Thyroid gland (tissue), 4 donors: ENCODE measurements around the gene ADAM30.

ENCODE experiments used
- CTCF ChIP-seq, 6 experiments: fragments of 200-600 bp in 3 of 6; fragments of 450-650 bp in 3 of 6; sonication (generic) in 3 of 6; IDR thresholded peaks; one replicate each; pipeline ENCODE4 v1.5.1; 2016 to 2019; ENCODE audit warnings: antibody characterized with exemption in 6 of 6, mild to moderate bottlenecking in 2 of 6, inconsistent platforms in 1 of 6, moderate library complexity in 1 of 6
- POLR2A ChIP-seq, 2 donors: fragments of 450-650 bp; IDR thresholded peaks; one replicate each; pipeline ENCODE4 v1.6.1; 2017; ENCODE audit warnings: antibody characterized with exemption in 2 of 2, mild to moderate bottlenecking in 2 of 2, moderate library complexity in 1 of 2

DNA sequence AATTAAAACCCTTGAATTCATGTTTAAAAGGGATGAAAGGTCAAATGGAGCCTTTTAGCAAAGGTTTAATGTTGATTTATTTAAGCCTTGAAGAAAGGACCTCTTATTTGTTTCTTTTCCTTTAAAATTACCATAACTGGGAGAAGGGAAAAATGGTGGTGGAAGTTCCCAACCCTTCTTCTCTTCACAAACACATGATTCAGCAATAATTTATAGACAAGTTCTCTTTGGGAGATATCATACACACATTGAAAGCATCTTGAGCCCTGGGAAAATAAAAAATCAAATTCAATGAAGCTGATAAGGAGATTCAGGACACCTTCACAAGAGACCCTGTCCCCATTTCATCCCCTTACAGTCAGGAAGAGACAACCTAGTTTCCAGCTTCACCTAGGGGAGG is 8.9 kb downstream of the ADAM30 start:
- TF ChIP-seq CTCF (IDR thresholded peaks at IDR 0.05) (no peak), POLR2A (IDR thresholded peaks at IDR 0.05) (no peak)
